Keratinocyte (primary cell): Measurements from ENCODE around the gene DPYD.

Experiments used
- CTCF ChIP-seq, 3 experiments: IDR thresholded peaks in 1 of 3; conservative IDR thresholded peaks in 1 of 3; optimal IDR thresholded peaks in 1 of 3; 2 replicates in 2 of 3; 3 replicates in 1 of 3; pipeline versions ENCODE3 to v1.5.1; 2011; ENCODE audit warnings: low read length in 3 of 3, mild to moderate bottlenecking in 3 of 3, moderate library complexity in 2 of 3, control low read depth in 1 of 3, inconsistent platforms in 1 of 3; ENCODE audit not compliant: insufficient read depth in 2 of 3; ENCODE audit errors: extremely low read depth in 1 of 3
- EZH2 ChIP-seq: IDR thresholded peaks from one replicate; pipeline ENCODE4 v1.6.1; 2012; ENCODE audit warnings: inconsistent platforms, mild to moderate bottlenecking, low read length, moderate library complexity

- no peak for TF ChIP-seq CTCF (optimal IDR thresholded peaks at IDR 0.05 in 1 of 3, IDR thresholded peaks at IDR 0.05 in 1 of 3, conservative IDR thresholded peaks at IDR 0.05 in 1 of 3; ENCODE audit: extremely low read depth in 1 of 3, insufficient read depth in 2 of 3, low read length in 3 of 3)
- TF ChIP-seq EZH2: no peak
Measured at GRCh38 chr1:97505816-97506215, 415.0 kb downstream of the DPYD start.
